ENCODE data around the gene HMCN2.

HMCN2 gene

GRCh38 chr9:130382636-130383349 is 117.2 kb downstream of the HMCN2 start:
- TF ChIP-seq ZBTB7A (IDR thresholded peaks at IDR 0.05; ENCODE audit: low read depth) (no peak), FOXM1 (IDR thresholded peaks at IDR 0.05; ENCODE audit: borderline replicate concordance, low read depth) (no peak), CEBPB (IDR thresholded peaks at IDR 0.05) (no peak), EGR1 (IDR thresholded peaks at IDR 0.05) (no peak), YY1 (IDR thresholded peaks at IDR 0.05; ENCODE audit: low read depth) (no peak), CREB1 (IDR thresholded peaks at IDR 0.05; ENCODE audit: low read depth) (no peak), REST (IDR thresholded peaks at IDR 0.05; ENCODE audit: low read depth) (no peak), TAF1 (IDR thresholded peaks at IDR 0.05; ENCODE audit: low read depth) (no peak), RAD21 (IDR thresholded peaks at IDR 0.05; ENCODE audit: low read depth) (no peak), USF1 (IDR thresholded peaks at IDR 0.05) (no peak), TCF12 (IDR thresholded peaks at IDR 0.05; ENCODE audit: low read depth) (no peak), NFIC (IDR thresholded peaks at IDR 0.05) (no peak)

DNA sequence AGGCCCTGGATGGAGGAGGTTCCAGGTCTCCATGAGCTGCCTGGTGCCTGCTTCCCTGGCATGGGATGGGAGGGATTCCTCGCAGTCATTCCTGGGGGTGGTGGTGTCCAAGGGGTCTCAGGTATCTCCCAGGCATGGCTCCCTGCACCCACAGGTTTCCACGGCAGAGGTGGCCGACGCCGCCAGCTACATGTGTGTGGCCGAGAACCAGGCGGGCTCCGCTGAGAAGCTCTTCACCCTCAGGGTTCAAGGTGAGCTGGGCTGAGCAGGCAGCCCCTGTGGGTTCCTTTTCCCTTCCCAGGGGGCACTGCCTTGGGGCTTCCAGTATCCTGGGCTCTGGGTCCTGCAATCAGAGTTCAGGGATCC is 117.8 kb downstream of the HMCN2 start:
- TF ChIP-seq TAF1 (IDR thresholded peaks at IDR 0.05; ENCODE audit: low read depth), result no peak
- TF ChIP-seq ZBTB7A (IDR thresholded peaks at IDR 0.05; ENCODE audit: low read depth), result no peak
- TF ChIP-seq TEAD4 (IDR thresholded peaks at IDR 0.05), result no peak
- TF ChIP-seq YY1 (IDR thresholded peaks at IDR 0.05; ENCODE audit: low read depth), result no peak
- no peak for TF ChIP-seq NFIC (IDR thresholded peaks at IDR 0.05)
- TF ChIP-seq EGR1 (IDR thresholded peaks at IDR 0.05), result no peak
- TF ChIP-seq FOXM1 (IDR thresholded peaks at IDR 0.05; ENCODE audit: borderline replicate concordance, low read depth), result no peak
- no peak for TF ChIP-seq USF1 (IDR thresholded peaks at IDR 0.05)
- TF ChIP-seq EP300 (IDR thresholded peaks at IDR 0.05; ENCODE audit: borderline replicate concordance), result no peak
- no peak for TF ChIP-seq MAX (IDR thresholded peaks at IDR 0.05)
- TF ChIP-seq REST (IDR thresholded peaks at IDR 0.05; ENCODE audit: low read depth), result no peak
- TF ChIP-seq TCF12 (IDR thresholded peaks at IDR 0.05; ENCODE audit: low read depth), result no peak
- no peak for TF ChIP-seq RAD21 (IDR thresholded peaks at IDR 0.05; ENCODE audit: low read depth)
- no peak for TF ChIP-seq CREB1 (IDR thresholded peaks at IDR 0.05; ENCODE audit: low read depth)
- TF ChIP-seq CEBPB (IDR thresholded peaks at IDR 0.05), result no peak

- TF ChIP-seq TEAD4 (IDR thresholded peaks at IDR 0.05) (no peak), FOXM1 (IDR thresholded peaks at IDR 0.05; ENCODE audit: borderline replicate concordance, low read depth) (no peak), MAX (IDR thresholded peaks at IDR 0.05) (no peak), REST (IDR thresholded peaks at IDR 0.05; ENCODE audit: low read depth) (no peak), YY1 (IDR thresholded peaks at IDR 0.05; ENCODE audit: low read depth) (no peak)
These were observed 118.6 kb downstream of the HMCN2 start for GRCh38 chr9:130383979-130384676.

- TF ChIP-seq TEAD4 (IDR thresholded peaks at IDR 0.05), result no peak
- no peak for TF ChIP-seq NFIC (IDR thresholded peaks at IDR 0.05)
- no peak for TF ChIP-seq USF1 (IDR thresholded peaks at IDR 0.05)
- TF ChIP-seq EP300 (IDR thresholded peaks at IDR 0.05; ENCODE audit: borderline replicate concordance), result no peak
- TF ChIP-seq MAX (IDR thresholded peaks at IDR 0.05), result no peak
- TF ChIP-seq TAF1 (IDR thresholded peaks at IDR 0.05; ENCODE audit: low read depth), result no peak
- TF ChIP-seq FOXM1 (IDR thresholded peaks at IDR 0.05; ENCODE audit: borderline replicate concordance, low read depth), result no peak
- no peak for TF ChIP-seq ZBTB7A (IDR thresholded peaks at IDR 0.05; ENCODE audit: low read depth)
- no peak for TF ChIP-seq TCF12 (IDR thresholded peaks at IDR 0.05; ENCODE audit: low read depth)
- TF ChIP-seq REST (IDR thresholded peaks at IDR 0.05; ENCODE audit: low read depth), result no peak
- TF ChIP-seq EGR1 (IDR thresholded peaks at IDR 0.05), result no peak
These were observed 119.7 kb downstream of the HMCN2 start for GRCh38 chr9:130385257-130385656.
